ENCODE results near the gene ZNF431. TPM values are rescaled to one million over a fixed set of nuclear protein-coding genes. Genes with fewer than 3 reads are reported as not detected.

Gene ZNF431
- total RNA-seq, 3 donors from 2014 or later = 8.6 to 13.8 (median 11.6) TPM

GRCh38 chr19:21109116-21109515, 32.7 kb upstream of the ZNF431 start:
- DNase-seq (no peak), ATAC-seq (no peak)
- Histone ChIP-seq H3K4me3 (no peak overlapping the region), H3K9me3 (peaks cover 14% of the 10 kb centered on the region), H3K36me3 (ENCODE audit: low read depth) (no peaks in the 10 kb centered on the region), H3K4me1 (ENCODE audit: low read depth) (no peaks in the 10 kb centered on the region)
- intact Hi-C loops (cut with DNase I, micrococcal nuclease) = no loop called here
- no peak for TF ChIP-seq CTCF (IDR thresholded peaks at IDR 0.05)

GRCh38 chr19:21110183-21110582, 31.7 kb upstream of the ZNF431 start:
- Histone ChIP-seq H3K36me3 (ENCODE audit: low read depth) (no peaks in the 10 kb centered on the region), H3K4me1 (ENCODE audit: low read depth) (no peaks in the 10 kb centered on the region), H3K9me3 (peaks cover 24% of the 10 kb centered on the region), H3K4me3 (no peak overlapping the region)
- TF ChIP-seq CTCF (IDR thresholded peaks at IDR 0.05) = no peak
- ATAC-seq = no peak
- intact Hi-C loops (cut with DNase I, micrococcal nuclease) = no loop called here
- DNase-seq = no peak

- intact Hi-C loops (cut with DNase I, micrococcal nuclease) = no loop called here
- Histone ChIP-seq H3K9me3 (peaks cover 37% of the 10 kb centered on the region), H3K4me3 (no peak overlapping the region), H3K36me3 (ENCODE audit: low read depth) (no peaks in the 10 kb centered on the region), H3K4me1 (ENCODE audit: low read depth) (no peaks in the 10 kb centered on the region)
- ATAC-seq = no peak
- no peak for DNase-seq
- TF ChIP-seq CTCF (IDR thresholded peaks at IDR 0.05) = no peak
Observed at GRCh38 chr19:21115430-21115829, 26.4 kb upstream of the ZNF431 start.

GRCh38 chr19:21117041-21117907, 24.6 kb upstream of the ZNF431 start:
- no peak for ATAC-seq
- no peak for TF ChIP-seq CTCF (IDR thresholded peaks at IDR 0.05)

GRCh38 chr19:21126078-21126477, 15.8 kb upstream of the ZNF431 start:
- ATAC-seq = no peak
- Histone ChIP-seq H3K36me3 (ENCODE audit: low read depth) (no peaks in the 10 kb centered on the region), H3K4me3 (no peak overlapping the region), H3K9me3 (peaks cover 4% of the 10 kb centered on the region), H3K4me1 (ENCODE audit: low read depth) (no peaks in the 10 kb centered on the region)
- DNase-seq = no peak
- no peak for TF ChIP-seq CTCF (IDR thresholded peaks at IDR 0.05)
- intact Hi-C loops (cut with DNase I, micrococcal nuclease) = no loop called here

More at GRCh38 chr19:21117041-21117907, 24.6 kb upstream of the ZNF431 start:
- Histone ChIP-seq H3K4me3 (no peak overlapping the region), H3K36me3 (ENCODE audit: low read depth) (no peaks in the 10 kb centered on the region), H3K4me1 (ENCODE audit: low read depth) (no peaks in the 10 kb centered on the region), H3K9me3 (peaks cover 43% of the 10 kb centered on the region)
- DNase-seq = no peak
- intact Hi-C loops (cut with DNase I, micrococcal nuclease) = no loop called here

Data from mucosa of descending colon (tissue), 3 donors.